C4-2B (cell line): ENCODE data around the gene HOXB5.

Source experiments
- ZFX ChIP-seq: fragments of 450-650 bp; IDR thresholded peaks from 2 replicates; pipeline ENCODE4 v1.6.1; 2017
- TF ChIP-seq, protein P1 (sequence below): fragments of 450-650 bp; conservative IDR thresholded peaks from 2 replicates; pipeline ENCODE4 v1.5.1; 2017; ENCODE audit warnings: mild to moderate bottlenecking

GRCh38 chr17:48563867-48564187, 29.8 kb downstream of the HOXB5 start:
- TF ChIP-seq, protein P1, sequence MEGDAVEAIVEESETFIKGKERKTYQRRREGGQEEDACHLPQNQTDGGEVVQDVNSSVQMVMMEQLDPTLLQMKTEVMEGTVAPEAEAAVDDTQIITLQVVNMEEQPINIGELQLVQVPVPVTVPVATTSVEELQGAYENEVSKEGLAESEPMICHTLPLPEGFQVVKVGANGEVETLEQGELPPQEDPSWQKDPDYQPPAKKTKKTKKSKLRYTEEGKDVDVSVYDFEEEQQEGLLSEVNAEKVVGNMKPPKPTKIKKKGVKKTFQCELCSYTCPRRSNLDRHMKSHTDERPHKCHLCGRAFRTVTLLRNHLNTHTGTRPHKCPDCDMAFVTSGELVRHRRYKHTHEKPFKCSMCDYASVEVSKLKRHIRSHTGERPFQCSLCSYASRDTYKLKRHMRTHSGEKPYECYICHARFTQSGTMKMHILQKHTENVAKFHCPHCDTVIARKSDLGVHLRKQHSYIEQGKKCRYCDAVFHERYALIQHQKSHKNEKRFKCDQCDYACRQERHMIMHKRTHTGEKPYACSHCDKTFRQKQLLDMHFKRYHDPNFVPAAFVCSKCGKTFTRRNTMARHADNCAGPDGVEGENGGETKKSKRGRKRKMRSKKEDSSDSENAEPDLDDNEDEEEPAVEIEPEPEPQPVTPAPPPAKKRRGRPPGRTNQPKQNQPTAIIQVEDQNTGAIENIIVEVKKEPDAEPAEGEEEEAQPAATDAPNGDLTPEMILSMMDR, result no peak
- TF ChIP-seq ZFX, result no peak
